Activated gamma-delta T cell treated with anti-CD3 and anti-CD28 coated beads, Interleukin-2, amount 50 U/mL, for 16 hours (primary cell): ENCODE results near the gene BTBD2.
A peak's percentile ranks its signal among the peaks of the same experiment; 100 is the strongest.

ENCODE experiments used
- DNase-seq: peaks from one replicate; pipeline ENCODE4 v3.0.0-alpha.2; 2020; ENCODE audit warnings: low read depth

Gene BTBD2

DNA sequence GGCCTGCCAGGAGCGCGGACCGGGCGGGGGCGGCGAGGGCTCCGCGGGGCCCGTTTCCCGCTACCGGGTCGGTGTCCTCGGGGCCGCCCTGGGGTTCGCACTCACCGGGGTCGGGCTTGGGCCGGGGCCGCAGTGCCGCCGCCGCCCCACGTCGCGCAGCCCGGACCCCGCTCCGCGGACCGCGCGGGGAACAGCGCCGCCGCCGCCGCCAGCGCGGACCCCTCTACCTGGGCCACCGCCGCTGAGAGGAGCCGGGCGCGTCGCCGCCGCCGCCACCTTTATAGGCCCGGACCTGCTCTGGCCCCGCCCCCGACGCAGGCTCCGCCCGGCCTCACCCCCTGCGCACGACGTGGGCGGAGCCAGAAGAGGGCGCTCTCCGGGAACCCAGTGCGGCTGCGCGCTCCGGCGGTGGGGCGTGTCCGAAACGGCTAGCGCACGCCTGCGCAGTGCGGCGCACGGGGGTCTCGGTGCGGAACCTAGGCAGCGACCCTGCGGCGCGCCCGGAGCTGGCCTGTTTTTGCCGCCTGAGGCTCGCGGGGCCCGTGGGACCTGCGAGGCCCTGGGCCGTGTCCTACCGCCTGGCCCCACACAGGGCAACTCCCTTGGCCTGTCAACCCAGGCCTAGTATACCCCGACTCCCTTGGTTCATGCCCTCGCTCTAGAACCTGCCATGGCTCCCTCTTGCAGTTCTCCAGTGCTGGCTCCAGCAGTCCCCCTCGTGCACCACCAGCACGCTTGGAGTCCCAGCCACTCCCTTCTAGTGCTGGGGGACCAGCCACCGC lies 35.7 kb upstream of the BTBD2 start, which contains the start of gene MKNK2:
TSS of gene MKNK2 (minus strand) at position 254 of the 782 bp plus-strand sequence. CDS start 393 bp downstream, outside the sequence.
- peak; percentile 93 for DNase-seq

GRCh38 chr19:2050349-2050990 lies 35.0 kb upstream of the BTBD2 start:
- no peak for DNase-seq

- DNase-seq: peak; percentile 33
Observed at GRCh38 chr19:2049741-2050348, 34.3 kb upstream of the BTBD2 start.

DNA sequence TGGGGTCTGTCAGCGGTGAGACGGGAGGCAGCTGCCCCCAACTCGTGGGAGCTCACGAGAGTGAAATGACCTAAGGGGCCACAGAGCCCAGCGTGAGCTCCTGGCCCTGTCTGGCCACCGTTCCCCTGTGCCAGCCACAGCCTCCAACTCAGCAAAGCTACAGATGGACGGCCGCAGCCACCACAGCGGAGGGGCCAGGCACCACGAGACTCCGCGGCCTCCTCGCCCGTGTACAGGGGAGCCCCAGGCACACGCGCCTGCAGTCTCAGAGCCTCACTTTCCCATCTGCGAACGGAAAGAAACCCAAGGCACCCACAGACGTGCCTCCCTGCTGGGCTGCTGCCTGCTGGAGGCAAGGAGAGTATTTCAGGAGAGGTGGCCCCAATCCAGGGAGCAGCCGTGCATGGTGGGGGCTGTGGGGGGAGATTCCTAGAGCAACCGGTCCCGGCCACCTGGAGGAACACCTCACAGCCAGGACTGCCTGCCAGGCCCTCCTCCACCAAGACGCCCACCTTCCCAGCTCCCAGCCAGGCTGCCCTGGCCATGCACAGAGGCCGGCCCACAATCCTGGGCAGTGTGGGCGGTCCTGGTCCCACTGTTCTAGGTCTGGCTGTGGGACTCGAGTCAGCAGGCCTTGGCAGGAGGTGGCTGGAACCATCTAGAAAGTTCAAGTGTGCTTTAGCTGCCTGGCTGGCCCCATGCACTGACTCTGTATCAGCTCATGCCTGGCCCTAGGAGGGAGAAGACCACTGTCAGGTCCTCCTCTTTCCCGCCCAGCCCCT lies 33.6 kb upstream of the BTBD2 start:
- DNase-seq: no peak

DNA sequence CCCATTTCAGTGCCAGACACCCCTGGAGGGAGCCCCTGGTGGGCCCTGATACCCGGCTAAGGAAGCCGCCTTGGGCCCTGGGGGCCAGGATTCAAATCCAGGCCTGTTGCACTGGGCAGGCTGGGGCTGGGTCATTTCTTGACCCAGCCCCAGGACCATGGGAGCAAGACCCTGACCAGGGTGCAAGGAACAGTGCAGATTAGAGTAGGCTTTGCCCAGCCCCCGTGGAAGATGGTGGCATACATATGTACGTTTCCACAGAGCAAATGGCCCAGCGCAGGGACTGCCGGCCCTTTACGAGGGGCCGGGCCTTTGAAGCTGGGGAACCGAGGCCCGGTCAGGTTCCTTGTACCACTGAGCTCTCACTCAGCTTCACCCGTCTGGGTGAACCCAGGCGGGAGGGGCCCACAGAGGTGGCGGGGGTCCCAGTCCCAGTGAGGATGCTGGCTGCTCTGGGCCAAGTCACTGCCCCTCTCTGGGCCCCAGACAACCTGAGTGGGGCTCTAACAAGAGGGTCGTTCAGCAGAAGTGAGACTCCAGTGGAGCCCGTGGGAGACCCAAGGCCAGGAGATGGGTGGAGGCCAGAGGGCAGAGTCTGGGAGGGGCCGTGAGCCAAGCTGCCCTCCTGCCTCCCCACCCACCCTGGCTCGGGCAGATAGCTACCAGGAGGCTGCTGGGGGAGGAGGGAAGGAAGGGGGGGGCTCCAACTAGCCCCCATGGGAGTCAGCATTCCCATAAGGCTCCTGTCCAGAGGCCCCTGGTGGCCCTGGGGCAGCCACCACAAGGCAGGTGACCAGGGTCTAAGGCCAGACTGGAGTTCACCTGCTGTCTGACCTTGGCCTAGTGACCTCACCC lies 32.8 kb upstream of the BTBD2 start:
- no peak for DNase-seq

- DNase-seq: no peak
Observed at GRCh38 chr19:2047449-2048103, 32.1 kb upstream of the BTBD2 start.

GRCh38 chr19:2047076-2047448 lies 31.5 kb upstream of the BTBD2 start:
- DNase-seq: no peak

GRCh38 chr19:2046046-2046907 lies 30.8 kb upstream of the BTBD2 start:
- no peak for DNase-seq

DNA sequence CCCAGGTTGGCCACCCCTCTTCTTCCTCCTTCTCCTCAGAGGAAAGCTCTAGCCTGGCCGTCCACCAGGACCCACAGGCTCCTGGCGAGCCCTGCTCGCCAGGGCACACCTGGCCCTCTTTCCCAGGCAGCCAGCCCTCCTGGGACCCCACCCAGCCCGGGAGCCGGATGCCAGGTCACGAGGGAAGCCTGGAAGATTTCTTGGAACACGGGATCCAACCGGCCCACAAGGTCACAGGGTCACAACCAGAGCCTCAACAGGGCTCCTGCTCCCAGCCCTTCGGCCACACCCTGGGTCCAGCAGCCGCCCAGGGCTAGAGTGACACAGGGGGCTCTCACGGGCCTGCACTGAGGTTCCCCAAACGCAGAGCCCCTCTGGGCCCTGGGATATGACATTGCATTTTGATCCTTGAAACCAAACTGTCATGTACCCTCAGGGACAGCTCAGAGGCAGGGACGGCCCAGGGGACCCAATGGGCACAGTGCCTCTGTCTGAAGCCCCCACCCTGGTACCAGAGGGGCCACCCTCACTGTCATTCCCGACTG lies 30.1 kb upstream of the BTBD2 start:
- no peak for DNase-seq

DNA sequence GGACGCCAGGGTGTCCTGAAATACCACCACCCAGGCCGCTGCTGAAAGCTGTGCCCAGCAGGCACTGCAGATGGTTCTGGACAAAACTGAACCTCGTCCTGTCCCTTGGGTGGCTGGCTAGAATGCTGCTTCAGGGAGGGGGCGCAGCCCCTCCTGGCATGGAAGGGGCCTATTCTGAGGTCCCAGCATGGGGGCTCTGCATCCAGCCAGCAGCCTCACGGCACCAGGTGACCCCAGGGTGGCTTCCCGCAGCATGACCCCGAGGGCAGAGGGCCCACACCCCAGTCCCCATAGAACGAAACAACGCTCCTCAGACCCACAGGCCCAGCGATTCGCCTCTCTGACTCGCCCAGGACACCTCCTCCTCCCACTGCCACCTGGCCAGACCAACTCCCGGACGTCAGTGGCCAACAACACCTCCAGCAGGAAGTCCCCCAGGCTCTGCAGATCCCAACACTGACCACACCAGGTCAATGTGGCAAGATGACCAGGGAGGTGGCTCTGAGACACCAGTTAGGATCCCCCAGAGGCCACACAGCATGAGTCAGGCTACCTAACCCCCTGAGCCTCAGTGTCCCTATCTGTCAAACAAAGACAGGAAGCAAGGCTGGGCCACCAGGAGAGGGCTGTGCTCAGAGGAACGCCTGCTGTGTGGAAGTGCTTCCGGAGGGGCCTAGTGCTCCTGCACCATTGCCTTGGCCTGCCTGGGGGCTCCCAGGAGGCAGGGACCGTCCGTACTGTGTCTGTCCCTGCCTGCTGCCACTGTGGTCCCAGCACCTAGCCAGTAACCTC lies 29.4 kb upstream of the BTBD2 start:
- no peak for DNase-seq

DNA sequence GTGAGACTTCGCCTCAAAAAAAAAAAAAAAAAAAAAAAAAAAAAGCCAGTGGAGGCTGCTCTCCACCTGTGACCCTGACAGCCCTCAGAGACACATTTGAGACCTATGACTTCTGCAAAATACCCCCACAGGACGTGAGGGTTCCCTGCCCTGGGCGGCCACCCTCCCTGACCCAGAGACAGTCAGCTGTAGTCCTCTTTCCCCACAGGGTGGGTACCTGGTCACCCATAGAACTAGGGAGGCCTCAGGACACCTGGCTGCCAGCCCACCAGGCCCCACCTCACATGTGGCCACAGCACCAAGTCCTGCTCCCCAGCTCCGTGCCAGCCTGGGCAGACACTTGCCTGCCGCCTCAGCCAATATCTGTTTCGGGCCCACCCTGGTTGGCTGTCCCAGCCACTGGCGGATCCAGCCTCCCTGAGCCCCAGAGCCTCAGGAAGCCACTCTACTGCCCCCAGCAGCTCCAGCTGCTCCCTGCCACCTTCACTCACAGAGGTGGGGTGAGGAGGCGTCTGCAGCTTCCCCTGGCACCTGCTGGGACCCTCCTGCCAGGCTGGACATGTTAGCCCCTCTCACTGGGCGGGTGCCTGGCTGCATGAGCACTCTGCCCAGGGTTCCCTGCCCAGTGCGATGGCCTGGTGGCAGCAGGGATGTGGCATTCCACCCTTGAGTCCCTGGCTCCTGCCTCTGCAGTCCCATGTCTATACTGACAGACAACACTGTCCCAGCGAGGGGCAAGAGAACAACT lies 28.6 kb upstream of the BTBD2 start:
- no peak for DNase-seq

DNA sequence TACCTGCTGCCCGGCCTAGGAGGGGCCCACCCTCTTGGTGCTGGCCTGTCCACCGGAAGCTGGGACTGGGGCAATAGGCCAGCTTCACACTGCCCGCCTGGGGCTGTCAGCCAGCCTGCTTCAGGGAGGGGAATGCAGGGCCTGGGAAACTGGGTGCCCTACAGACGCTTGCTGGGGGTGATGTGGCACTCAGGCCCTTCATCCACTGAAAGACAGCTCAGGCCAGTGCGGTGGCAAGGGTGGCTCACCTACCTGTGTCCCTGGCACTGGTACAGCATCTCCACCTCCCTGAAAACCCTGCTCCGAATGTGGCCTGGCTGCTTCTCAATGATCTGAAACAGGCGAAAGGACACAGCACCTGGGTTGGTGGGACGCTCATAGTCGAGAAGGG lies 27.7 kb upstream of the BTBD2 start:
- DNase-seq: no peak

GRCh38 chr19:2042485-2043250 lies 27.2 kb upstream of the BTBD2 start:
- no peak for DNase-seq

DNA sequence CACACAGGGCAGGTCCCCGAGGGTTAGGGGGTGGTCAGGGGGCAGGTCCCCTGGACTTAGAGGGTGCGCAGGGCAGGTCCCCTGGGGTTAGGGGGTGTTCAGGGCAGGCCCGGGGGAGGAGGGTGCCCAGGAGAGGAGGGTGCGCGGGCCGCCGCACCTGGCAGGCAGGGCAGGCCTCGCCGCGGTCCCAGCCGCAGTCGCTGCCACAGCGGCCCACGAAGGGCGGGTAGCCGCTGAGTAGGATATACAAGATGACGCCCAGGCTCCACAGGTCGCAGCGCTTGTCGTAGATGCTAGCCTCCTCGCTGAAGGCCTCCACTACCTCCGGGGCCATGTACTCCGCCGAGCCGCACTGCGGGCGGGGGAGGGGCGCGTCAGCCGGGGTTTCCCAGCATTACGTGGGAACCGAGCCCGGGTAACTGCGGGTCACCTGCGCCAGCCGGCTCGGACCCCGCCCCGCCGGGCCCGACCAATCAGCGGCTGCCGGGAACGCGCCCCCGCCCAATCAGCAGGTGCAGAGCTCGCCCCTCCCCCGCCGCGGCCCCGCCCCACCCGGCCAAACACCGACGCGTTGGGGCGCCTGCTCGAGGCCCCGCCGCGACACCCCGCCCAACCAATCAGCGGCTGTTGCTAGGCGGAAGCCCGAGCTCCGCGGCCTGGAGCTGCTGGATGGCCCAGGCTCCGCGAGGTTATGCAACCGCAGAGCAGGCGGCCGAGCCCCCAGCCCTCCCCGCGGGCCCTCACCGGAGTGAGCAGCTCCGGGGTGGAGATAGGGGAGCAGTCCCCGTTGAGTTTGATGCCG lies 26.4 kb upstream of the BTBD2 start:
- peak; percentile 99 for DNase-seq

- no peak for DNase-seq
Observed at GRCh38 chr19:2041433-2041682, 25.8 kb upstream of the BTBD2 start.

DNA sequence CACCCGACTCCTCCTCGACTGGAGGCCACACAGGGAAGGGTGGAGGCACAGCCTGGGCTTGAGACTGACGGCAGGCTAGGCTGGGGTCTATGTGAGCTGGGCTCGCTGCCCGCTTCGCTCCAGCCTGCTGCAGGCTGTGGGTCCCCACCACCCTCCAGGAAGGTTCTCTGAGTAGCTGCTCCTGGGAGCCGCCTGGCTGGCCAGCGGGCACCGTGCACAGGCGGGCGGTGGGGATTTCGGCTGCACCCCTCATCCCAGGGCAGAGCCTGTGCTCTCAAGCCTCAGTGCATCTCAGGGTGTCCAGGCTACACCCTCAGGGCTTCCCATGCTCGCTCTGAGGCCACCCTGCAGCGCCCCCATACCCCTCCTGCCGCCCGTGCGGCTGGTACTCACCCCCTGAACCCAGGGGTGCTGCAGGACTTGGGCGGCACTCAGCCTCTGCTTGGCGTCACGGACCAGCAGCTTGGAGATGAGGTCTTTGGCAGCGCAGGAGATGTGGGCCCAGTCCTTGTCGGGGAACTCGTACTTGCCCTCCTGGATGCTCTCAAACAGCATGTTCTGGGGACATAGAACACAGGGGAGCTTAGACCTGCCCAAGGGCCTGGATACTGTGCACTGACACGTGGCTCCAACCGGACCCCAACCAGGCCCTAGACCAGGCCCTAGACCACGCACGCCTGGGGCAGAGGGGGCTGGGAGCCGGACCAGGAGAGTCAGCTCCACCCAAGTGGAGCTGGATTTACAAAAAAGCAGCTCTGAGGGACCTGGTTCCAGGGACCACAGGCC lies 25.3 kb upstream of the BTBD2 start:
- no peak for DNase-seq
